ENCODE results near the gene NLRP11.

NLRP11 gene

DNA sequence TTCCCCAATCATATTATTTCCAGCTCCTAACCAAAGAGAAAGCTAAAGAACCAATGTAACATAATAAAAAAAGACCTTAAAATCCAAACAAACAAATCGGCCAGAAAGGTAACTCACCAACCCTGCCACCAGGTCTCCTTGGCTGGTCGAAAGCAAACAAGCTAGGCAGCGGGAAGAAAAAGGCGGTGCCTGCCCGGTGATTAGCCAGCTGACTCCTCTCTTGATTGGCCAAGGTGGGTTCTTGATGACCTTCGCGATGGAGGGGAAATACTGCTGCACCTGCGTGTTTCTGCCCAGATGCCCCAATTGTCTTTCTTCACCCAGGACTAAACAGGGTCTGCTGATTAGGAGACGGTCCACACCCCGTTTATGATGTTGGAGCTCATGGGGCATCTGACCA, at the start of gene NLRP11:
NLRP11 (minus strand) TSS at position 154 of the 400 bp plus-strand sequence. CDS start 13,825 bp downstream, outside the sequence.
- DNase-seq (ENCODE audit: low read depth in 2 of 2): no peak

DNA sequence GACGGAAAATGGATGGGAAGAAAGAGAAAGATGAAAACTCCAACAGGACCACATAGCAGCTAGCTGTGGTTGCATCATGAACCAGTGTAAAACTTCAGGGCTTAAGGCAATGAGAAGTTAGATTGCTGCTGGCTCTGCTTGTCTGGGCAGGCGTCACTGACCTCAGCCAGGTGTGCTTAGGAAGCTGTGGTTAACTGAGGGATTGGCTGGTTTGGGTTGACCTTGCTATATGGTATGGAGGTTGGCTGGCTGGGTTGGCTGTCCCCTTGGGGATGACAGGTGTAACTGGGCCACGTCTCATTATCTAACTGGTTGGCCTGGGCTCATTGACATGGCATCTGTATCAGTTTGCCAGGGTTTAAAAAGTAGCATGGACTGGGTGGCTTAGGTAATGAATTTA, 45.4 kb upstream of the NLRP11 start:
- DNase-seq (ENCODE audit: low read depth in 2 of 2): no peak

DNA sequence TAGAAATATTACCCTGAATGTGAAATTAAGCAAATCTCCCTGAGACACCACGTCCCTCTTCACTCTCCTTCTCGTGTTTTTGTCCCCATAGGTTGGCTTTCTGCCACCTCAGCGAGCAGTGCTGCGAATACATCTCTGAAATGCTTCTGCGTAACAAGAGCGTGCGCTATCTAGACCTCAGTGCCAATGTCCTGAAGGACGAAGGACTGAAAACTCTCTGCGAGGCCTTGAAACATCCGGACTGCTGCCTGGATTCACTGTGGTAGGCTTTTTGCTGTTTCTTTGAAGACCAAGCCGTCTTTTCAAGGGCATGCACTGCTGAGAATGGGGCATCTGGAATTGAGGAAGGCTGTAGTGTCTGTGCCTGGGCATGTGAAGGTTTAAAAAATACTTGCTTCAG, 38.9 kb upstream of the NLRP11 start:
- DNase-seq (ENCODE audit: low read depth in 2 of 2): no peak

DNA sequence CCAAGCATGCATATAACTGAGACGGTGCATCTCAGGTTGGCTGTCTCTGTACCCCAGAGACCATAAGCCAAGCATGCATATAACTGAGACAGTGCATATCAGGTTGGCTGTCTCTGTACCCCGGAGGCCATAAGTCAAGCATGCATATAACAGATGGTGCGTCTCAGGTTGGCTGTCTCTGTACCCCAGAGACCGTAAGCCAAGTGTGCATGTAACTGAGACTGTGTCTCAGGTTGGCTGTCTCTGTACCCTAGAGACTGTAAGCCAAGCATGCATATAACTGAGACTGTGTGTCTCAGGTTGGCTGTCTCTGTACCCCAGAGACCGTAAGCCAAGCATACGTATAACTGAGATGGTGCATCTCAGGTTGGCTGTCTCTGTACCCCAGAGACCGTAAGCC, 35.3 kb upstream of the NLRP11 start:
- DNase-seq (ENCODE audit: low read depth in 2 of 2): no peak

DNA sequence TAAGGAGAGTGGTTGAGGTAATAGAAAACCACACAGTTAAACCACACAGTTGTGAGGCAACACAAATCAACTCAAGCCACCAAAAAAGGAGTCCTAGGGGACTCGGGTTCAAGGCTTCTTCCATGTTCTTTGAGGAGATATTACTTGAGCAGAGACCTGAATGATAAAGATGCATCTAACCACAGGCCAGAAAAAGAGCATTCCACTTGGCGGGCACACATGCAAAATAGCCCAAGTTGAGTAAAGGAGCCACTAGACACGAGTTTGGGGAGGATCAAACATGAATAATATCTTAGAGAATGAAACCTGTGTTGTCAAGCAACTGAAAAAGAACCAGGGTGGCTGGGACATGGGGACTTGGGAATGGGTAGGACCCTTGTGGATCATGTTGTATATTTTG, 34.7 kb upstream of the NLRP11 start:
- no peak for DNase-seq (ENCODE audit: low read depth in 2 of 2)

DNA sequence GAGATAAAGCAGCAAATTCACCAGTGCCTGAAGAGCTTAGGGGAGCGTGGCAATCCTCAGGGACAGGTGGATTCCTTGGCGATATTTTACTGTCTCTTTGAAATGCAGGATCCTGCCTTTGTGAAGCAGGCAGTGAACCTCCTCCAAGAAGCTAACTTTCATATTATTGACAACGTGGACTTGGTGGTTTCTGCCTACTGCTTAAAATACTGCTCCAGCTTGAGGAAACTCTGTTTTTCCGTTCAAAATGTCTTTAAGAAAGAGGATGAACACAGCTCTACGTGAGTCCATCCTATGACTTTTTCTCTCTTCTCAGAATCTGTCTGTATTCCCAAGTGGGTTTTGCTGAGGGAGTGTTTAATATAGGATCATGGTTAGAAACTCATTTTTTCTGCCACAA, 27.2 kb upstream of the NLRP11 start:
- no peak for DNase-seq (ENCODE audit: low read depth in 2 of 2)

DNA sequence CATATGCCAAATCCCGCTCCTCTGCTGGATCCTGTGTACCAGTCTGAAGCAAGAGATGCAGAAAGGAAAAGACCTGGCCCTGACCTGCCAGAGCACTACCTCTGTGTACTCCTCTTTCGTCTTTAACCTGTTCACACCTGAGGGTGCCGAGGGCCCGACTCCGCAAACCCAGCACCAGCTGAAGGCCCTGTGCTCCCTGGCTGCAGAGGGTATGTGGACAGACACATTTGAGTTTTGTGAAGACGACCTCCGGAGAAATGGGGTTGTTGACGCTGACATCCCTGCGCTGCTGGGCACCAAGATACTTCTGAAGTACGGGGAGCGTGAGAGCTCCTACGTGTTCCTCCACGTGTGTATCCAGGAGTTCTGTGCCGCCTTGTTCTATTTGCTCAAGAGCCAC, 26.6 kb upstream of the NLRP11 start:
- DNase-seq (ENCODE audit: low read depth in 2 of 2): no peak

DNA sequence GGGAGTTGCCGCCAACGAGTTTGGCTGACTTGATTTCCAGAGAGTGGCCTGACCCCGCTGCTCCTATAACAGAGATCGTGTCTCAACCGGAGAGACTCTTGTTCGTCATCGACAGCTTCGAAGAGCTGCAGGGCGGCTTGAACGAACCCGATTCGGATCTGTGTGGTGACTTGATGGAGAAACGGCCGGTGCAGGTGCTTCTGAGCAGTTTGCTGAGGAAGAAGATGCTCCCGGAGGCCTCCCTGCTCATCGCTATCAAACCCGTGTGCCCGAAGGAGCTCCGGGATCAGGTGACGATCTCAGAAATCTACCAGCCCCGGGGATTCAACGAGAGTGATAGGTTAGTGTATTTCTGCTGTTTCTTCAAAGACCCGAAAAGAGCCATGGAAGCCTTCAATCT, 26.2 kb upstream of the NLRP11 start:
- DNase-seq (ENCODE audit: low read depth in 2 of 2): no peak

DNA sequence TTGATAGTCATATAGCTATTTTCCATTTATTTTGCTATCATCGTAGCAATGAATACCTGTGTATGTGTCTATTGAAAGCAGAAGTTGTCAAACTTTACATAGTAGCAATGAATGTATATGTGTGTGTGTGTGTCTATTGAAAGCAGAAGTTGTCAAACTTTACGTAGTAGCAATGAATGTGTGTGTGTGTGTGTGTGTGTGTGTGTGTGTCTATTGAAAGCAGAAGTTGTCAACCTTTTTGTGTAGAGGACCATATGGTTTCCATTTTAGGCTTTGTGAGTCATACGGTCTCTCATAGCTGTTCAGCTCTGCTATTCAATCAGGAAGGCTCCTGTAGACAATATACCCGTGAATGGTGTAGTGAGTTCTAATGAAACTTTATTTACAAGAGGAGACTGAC, 25.4 kb upstream of the NLRP11 start:
- no peak for DNase-seq (ENCODE audit: low read depth in 2 of 2)

DNA sequence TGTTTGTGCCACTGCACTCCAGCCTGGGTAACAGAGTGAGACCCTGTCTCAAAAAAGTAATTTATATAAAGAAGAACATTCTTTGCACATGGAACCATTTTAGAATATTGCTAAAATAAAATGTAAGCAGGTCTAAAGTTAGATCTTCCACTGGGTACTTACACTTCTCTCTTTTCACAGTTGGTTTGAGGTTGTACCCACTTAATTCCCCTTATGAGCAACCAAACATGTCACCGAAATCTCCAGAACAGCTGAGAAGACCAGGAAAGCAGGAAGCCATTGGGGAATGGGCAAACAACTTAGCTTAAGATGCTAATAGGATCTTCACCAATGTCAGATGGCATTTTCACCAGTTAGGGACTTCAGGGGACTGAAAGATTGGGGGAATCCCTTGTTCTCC, 23.4 kb upstream of the NLRP11 start:
- DNase-seq (ENCODE audit: low read depth in 2 of 2): no peak

DNA sequence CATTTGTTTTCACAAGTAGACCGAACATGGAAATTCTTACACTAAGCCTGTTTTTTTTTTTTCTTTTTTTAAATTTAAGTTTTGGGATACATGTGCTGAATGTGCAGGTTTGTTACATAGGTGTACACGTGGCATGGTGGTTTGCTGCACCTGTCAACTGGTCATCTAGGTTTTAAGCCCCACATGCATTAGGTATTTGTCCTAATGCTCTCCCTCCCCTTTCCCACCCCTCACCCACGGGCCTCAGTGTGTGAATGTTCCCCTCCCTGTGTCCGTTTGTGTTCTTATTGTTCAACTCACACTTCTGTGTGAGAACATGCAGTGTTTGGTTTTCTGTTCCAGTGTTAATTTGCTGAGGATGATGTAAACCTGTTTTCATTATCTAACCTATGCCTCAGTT, 7.1 kb upstream of the NLRP11 start:
- DNase-seq (ENCODE audit: low read depth in 2 of 2): no peak

DNA sequence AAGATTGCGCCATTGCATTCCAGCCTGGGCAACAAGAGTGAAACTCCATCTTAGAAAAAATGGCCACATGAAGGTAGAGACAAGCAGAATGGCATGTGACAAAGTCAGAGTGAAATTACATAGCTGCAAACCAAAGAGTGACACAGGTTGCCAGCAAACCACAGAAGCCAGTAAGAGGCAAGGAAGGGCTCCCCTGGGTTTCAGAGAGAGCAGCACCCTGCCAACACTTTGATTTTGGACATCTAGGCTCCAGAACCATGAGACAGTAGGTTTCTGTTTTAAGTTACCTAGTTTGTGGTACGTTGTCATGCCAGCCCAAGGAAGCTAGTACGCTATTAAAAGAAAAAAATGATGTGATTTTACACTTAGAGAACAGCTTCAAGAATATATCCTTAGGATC, 6.5 kb upstream of the NLRP11 start:
- DNase-seq (ENCODE audit: low read depth in 2 of 2): no peak

DNA sequence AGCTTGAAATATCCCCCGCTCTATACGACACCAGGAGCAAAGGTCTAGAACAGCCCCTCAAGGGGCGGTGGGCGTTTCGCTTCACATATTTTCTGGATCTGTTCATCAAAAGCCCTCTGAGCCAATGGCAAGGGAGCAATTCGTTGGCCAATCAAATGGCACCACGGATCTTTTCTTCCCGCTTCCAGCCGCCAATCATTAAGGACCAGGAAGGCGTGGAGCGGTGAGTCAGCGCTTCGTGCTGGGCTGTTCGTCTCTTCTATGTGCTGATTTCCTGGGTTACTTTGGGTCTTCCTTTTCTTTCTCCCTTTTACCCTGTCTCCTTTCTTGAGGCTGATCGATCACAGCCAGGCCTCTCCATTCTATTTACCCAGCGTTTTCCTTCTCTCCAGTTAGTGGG, 4.5 kb upstream of the NLRP11 start, which contains the start of gene NLRP4:
NLRP4 (plus strand) TSS at position 201 of the 400 bp plus-strand sequence. CDS start 15,541 bp downstream, outside the sequence.
- no peak for DNase-seq (ENCODE audit: low read depth in 2 of 2)

DNA sequence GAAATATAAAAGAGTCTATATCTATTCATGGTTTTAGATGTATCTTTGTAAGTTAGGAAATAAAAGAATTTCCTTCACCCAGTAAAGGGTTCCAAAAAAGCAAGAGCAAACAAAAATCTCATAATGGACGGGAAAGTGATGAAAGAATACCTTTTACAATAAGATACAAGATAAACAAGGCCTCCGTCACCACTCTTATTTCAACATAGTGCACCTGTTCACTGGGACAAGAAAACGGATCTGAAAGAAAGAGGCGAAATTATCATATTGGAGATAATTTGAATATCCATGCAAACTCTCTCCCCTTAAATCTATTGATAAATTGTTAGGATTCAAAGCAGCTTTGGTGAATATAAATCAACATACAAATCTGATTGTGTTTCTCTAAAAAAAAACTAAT, 877 bp upstream of the NLRP11 start:
- DNase-seq (ENCODE audit: low read depth in 2 of 2): no peak

DNA sequence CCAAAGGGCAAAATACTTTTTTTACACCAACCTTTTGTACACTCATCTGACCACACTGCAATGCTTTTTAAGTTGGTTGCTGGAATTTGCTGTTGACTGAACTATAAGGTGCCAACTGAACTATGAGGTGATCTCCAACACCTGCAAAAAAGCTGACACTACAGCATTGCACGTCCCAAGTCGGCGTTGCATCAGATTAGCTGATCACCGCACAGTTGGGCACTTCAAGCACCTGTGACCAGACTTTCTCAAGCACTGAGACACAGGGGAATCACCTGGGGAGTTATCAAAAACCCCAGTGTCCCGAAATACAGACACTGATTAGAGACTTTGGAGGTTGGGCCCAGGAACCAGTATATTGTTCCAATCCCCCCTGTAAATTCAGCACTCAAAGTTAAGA, 1.1 kb downstream of the NLRP11 start:
- DNase-seq (ENCODE audit: low read depth in 2 of 2): no peak

DNA sequence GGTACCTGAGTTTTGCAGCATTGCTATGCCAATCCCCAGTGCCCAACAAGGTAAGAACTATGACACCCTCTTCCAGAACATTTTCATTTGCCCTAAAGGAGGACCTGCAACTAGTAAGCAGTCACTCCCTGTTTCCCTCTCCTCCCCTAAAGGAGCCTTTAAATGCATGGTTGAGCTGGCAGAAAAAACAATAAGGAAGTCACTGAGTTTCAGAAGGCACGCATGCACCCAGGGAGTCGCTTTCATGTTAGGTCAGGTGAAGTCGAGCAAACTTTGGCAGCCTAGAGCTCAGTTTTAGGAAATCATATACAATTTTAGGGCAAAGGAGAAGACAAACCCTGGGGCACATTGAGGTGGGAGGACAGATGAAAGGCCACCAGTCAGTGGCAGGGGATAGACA, 11.8 kb downstream of the NLRP11 start:
- DNase-seq (ENCODE audit: low read depth in 2 of 2): no peak

DNA sequence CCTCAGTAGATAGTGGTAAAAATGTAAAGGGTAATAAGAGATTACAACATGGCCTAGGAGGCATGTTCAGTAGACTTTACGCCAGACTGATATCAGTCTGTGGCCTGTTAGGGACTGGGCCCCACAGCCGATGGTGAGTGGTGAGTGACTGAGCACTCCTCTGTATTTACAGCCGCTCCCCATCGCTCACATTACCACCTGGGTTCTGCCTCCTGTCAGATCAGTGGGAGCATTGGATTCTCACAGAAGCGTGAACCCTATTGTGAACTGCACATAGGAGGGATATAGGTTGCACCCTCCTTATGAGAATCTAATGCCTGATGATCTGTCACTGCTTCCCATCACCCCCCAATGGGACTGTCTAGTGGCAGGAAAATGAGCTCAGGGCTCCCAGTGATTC, 17.9 kb downstream of the NLRP11 start:
- no peak for DNase-seq (ENCODE audit: low read depth in 2 of 2)

DNA sequence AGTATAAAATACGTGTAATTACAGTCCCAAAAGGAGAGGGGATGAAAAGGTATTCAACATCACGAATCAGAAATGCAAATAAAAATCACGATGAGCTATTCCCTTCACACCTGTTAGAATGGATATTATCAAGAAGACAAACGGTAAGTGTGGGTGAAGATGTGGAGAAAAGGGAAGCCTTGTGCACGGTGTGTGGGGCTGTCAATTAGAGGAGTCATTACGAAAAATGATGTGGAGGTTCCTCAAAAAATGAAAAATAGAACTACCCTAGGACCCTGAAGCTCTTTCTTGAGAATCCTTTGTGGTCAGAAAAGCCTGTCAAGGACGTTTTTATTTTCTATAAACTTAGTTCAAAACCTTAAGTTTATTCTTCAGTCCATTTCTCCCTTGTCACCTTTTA, 19.4 kb downstream of the NLRP11 start:
- no peak for DNase-seq (ENCODE audit: low read depth in 2 of 2)

DNA sequence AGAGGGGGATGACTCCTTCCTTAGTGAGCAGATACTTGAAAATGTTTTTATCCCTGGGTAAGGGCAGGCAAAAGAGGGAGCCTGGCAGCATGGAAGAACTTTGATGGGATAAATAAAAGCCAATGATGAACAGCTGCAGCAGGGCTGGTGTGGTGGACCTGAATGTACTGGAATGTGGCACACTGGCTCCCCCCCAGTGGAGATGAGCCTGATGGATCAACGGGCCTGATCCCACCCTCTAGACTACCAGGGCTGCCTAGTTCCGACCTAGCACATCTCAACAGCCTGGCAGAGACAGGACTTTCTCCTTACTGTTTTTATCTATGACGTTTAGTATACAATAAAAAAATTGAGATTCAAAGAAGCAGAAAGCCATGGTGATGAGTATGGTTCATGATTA, 20.5 kb downstream of the NLRP11 start:
- no peak for DNase-seq (ENCODE audit: low read depth in 2 of 2)

DNA sequence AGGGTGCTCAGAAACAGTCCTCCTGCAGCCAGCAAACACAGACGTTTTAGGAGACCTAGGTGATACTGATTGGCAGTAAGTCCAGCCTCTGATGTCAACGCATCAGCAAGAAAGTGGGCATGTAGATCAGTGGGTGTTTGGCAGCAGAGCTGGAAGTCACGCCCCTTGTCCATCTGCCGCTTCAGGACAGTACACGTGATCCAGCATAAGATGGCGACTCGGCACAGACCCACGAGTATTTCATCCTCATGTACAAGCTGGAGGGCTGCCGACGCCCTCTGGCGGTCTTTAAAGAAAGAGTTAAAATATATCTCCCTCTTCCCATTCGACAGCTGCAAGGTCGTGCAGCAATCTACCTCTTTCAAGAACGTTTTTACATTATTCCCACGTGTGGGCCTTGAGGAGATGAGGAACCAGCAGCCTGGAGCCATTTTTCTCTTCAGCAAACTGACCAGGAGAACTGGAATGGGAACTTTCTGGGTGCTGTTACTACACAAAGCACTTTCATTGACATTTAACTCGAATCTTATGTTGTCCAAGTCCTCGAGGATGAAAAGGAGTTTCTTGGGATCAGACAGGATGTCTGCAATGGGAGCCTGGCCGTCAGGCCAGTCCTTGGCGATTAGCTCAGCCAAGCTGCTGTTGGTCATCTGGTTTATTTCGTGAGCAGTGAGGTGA, 22.3 kb downstream of the NLRP11 start:
- peak; percentile 19 to 43 for DNase-seq (ENCODE audit: low read depth in 2 of 2)

DNA sequence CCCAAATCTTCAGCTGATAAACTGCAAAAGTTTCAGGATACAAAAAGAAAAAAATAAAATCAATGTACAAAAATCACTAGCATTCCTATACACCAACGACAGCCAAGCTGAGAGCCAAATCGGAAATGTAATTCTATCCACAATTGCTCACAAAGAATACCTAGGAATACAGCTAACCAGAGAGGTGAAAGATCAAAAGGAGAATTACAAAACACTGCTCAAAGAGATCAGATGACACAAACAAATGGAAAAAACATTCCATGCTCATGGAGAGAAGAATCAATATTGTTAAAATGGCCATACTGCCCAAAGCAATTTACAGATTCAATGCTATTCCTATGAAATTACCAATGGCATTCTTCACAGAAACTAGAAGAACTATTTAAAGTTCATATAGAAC, 29.5 kb downstream of the NLRP11 start:
- no peak for DNase-seq (ENCODE audit: low read depth in 2 of 2)

DNA sequence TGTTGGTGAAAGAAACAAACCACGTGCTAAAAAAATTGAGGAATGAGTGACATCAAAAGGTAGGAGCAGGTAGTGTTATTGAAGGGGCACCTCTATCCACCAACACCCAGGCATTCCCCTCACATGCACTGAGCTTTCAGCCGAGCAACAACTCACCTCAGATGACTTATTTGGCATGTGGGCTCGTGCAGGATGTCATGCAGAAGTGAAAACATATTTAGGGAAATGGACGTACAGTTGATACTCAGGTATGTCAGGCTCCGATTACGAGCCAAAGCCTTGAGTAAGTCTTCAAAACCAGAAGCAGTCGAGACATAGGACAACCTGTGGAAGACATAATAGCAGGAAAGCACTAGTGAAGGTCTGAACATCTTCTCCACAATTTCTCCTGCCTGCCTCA, 30.4 kb downstream of the NLRP11 start:
- no peak for DNase-seq (ENCODE audit: low read depth in 2 of 2)

DNA sequence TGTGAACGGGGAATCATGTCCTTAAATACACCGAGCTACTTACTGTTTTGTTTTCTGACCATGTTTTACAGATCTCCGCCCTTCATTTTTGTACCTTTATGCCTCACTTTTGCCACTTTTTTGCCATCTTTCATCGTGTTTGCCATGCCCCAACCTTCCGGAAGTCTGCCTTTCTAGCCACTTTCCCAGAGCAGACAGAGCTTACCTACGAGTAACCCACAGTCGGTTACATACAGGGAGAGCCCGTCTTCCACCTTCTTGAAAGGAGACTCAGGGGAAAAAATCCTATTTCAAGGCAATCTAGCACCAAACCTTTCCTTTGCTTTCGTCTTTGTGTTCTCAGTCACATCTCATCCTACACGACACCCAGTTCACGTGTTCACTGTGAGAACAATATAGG, 36.8 kb downstream of the NLRP11 start:
- no peak for DNase-seq (ENCODE audit: low read depth in 2 of 2)

DNA sequence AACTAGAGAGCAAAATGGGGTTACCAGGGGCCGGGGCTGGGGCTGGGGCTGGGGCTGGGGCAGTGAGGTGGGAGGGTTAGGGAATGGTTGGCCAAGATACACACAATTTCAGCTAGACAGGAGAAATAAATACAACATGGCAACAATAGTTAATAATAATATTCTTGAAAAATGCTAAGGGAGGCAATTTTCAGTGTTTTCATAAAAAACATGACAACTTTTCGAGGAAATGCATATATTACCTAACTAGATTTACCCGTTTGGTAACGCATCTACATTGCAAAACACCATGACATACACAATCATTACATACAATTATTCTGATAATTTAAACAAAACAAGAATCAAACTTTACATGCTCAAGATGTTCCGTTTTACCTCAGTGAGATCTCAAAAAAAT, 50.7 kb downstream of the NLRP11 start:
- no peak for DNase-seq (ENCODE audit: low read depth in 2 of 2)
